ENCODE data around the gene PLCXD1.
A peak's percentile ranks its signal among the peaks of the same experiment; 100 is the strongest.
"Not testable (repeated sequence)": the region's sequence is repeated elsewhere in the genome, so short reads cannot be mapped to it uniquely, and the experiment has no call there.

PLCXD1 gene

GRCh38 chrX:264006-264405 lies 17.2 kb upstream of the PLCXD1 start:
- DNase-seq (ENCODE audit: low read depth): not testable (repeated sequence)

GRCh38 chrX:264634-265455 lies 16.3 kb upstream of the PLCXD1 start:
- peak; percentile 47 for DNase-seq (ENCODE audit: low read depth)

GRCh38 chrX:265502-265901 lies 15.7 kb upstream of the PLCXD1 start:
- no peak for DNase-seq (ENCODE audit: low read depth)

GRCh38 chrX:267771-268261 lies 13.4 kb upstream of the PLCXD1 start:
- DNase-seq (ENCODE audit: low read depth): no peak

DNA sequence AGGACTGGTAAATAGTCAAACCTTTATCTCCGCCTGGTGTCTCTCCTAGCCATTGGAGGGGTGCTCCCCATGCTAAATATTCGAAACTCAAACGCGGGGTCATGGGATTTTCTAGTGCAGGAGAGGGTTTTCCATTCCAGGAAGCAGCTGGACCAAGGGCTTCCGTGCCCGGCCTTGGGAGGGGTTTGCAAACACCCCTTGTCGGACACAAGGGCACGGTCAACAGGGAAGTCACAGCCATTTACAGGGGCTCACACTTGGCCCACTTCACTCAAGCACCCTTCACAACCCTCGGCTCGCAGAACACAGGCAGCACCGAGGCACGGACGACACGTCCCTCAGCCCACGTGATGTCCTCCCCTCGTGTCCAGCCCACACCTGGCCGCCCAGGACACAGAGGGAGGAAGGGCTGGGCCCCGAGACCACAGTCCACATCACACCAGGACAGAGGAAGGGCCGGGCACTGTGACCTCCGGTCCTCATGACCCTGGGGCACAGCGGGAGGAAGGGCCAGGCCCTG lies 10.3 kb upstream of the PLCXD1 start:
- DNase-seq (ENCODE audit: low read depth): no peak

GRCh38 chrX:274904-275475 lies 6.2 kb upstream of the PLCXD1 start:
- no peak for DNase-seq (ENCODE audit: low read depth)

- no peak for DNase-seq (ENCODE audit: low read depth)
Observed at GRCh38 chrX:275476-275966, 5.7 kb upstream of the PLCXD1 start.

GRCh38 chrX:275967-276580 lies 5.1 kb upstream of the PLCXD1 start:
- DNase-seq (ENCODE audit: low read depth): peak; percentile 49

DNA sequence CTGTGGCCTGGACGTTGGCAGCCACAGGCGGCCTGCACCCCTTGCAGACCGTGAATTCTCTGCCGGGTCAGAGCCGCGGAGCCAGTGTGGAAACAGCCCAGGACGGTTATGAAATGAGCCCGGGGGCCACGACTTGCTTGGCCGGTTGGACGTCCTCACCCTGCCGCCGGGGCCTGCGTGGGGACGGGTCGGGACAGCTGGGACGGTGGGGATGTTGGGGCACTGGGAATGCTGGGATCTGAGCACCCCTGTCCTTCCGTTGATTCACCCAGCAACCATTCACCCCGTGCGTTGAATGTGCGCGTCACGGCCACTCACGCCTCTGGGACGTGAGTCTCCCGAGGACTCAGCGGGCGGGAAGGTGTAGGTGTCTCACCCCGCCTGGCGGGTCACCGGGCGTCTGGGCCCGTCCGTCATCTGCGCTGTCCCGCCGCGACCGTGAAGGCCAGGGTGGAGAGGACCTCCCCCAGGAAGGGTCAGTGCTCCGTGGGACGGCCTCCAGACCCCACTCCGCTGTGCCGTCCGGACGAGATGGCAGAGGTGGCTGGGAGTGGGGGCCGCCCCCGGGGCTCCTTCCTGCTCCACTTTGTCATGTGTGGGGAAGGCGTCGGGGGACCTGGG lies 4.5 kb upstream of the PLCXD1 start:
- DNase-seq (ENCODE audit: low read depth): peak; percentile 40

- not testable (repeated sequence) for DNase-seq (ENCODE audit: low read depth)
Observed at GRCh38 chrX:279757-280604, 1.2 kb upstream of the PLCXD1 start.

GRCh38 chrX:280722-281121 lies 459 bp upstream of the PLCXD1 start:
- DNase-seq (ENCODE audit: low read depth): not testable (repeated sequence)

GRCh38 chrX:282000-282681 lies 960 bp downstream of the PLCXD1 start:
- DNase-seq (ENCODE audit: low read depth): not testable (repeated sequence)

- peak; percentile 75 for DNase-seq (ENCODE audit: low read depth)
Observed at GRCh38 chrX:283115-283845, 2.1 kb downstream of the PLCXD1 start.

DNA sequence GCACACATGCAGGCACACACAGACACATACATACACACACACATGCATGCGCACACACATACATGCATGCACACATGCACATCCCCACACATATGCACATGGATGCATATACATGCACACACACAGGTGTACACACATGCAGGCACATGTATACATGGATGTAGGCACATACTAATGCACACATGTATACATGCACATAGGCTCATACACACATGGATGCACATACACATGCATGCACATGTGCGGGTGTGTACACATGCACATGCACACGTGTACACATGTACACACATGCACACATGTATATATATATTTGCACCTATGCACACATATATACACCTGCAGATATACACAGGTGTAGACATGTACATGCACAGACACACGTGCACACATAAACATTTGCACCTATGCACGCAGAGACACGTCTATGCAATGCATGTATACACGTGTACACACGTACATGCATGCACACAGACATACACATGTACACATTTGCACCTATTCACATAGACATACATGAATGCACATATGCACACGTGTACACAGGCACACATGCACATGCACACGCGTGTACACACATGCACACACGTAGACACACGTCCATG lies 4.0 kb downstream of the PLCXD1 start:
- DNase-seq (ENCODE audit: low read depth): no peak

DNA sequence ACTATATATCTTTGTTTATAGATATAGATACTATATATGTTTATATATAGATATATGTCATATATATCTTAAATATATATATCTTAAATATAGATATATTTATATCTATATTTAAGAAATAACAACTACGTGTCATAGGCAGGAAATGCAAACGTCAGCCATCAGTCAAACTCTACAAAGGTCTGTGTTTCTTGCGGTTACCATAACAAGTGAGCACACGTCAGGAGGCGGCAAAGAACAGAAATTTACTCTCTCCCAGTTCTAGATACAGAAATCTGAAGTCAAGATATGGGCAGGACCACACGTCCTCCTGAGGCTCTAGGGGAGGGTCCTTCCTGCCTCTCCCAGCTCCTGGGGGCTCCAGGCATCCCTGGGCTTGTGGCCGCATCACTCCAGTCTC lies 6.5 kb downstream of the PLCXD1 start:
- DNase-seq (ENCODE audit: low read depth): no peak

DNA sequence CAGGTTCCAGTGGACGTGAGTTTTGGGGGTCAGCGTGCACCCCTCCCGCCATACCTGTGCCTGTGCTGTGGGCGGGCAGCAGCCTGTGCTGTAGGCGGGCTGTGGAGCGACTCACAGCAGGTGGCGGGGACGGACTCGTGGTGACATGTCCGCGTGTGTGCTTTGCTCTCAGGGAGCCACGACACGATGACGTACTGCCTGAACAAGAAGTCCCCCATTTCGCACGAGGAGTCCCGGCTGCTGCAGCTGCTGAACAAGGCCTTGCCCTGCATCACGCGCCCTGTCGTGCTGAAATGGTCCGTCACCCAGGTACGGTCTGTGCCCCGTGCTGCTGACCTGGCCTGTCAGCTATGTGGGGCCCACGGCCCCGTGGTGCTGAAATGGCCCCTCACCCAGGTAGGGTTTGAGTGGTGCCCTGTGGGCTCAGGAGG lies 7.4 kb downstream of the PLCXD1 start:
- DNase-seq (ENCODE audit: low read depth): no peak

DNA sequence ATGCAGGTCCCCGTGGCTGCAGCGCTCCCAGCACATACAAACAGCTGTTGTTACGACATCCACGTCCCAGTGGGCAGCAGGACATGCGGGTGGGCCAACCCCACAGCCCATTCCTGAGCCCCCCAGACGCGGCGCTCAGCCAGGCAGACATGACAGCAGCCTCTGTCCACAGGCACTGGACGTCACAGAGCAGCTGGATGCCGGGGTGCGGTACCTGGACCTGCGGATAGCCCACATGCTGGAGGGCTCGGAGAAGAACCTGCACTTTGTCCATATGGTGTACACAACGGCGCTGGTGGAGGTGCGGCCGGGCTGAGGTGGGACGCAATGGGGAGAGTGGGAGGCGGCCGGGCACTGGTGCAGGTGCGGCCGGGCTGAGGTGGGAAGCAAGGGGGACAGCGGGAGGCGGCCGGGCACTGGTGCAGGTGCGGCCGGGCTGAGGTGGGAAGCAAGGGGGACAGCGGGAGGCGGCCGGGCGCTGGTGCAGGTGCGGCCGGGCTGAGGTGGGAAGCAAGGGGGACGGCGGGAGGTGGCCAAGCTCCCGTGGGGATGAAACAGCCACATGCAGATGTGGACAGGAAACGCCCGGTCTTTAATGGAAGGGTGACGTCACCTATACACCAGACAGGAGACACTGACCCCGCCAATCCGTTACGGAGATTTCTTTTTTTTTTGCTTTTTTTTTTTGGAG lies 9.4 kb downstream of the PLCXD1 start:
- no peak for DNase-seq (ENCODE audit: low read depth)

DNA sequence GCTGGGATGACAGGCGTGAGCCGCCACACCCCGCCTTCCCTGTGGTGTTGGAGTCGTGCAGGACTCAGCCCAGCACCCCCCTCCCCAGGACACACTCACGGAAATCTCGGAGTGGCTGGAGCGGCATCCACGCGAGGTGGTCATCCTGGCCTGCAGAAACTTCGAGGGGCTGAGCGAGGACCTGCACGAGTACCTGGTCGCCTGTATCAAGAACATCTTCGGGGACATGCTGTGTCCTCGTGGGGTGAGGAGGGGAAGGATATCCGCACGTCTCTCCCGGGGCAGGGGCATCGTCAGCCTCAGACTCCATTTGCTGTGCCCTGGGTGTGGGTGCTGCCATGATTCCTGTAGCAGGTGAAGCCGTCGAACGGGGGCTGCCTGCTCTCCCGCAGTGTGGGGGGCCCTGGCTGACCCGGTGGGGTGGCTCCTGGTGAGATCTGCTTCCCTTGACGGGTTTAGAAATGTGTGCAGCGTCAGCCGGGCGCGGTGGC lies 10.3 kb downstream of the PLCXD1 start:
- DNase-seq (ENCODE audit: low read depth): no peak

Data from fibroblast of gingiva (primary cell).